ENCODE results near the gene PLOD1.
"Not testable (repeated sequence)": the region's sequence is repeated elsewhere in the genome, so short reads cannot be mapped to it uniquely, and the experiment has no call there.

PLOD1 gene

GRCh38 chr1:11912482-11913216 is 21.9 kb upstream of the PLOD1 start:
- DNase-seq, result not testable (repeated sequence)

DNA sequence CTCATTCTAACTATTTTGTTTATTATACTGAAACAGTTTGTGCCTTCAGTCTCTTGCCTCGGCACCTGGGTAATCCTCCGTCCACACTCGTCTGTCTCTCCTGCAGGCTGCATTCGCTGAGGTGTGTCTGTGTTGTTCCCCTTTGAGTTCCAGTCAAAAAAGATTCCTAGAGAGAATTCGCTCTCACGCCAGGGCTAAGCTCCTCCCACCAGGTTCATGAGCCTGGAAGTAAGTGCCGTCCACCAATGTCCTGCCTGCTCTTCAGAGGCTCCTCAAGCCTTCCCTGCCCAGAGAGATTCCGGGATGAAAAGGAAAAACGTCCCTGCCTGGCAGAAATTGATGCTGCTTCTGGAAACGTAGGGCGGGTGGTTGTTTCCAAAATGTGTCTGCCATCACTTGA is 21.2 kb upstream of the PLOD1 start:
- DNase-seq, result no peak

DNA sequence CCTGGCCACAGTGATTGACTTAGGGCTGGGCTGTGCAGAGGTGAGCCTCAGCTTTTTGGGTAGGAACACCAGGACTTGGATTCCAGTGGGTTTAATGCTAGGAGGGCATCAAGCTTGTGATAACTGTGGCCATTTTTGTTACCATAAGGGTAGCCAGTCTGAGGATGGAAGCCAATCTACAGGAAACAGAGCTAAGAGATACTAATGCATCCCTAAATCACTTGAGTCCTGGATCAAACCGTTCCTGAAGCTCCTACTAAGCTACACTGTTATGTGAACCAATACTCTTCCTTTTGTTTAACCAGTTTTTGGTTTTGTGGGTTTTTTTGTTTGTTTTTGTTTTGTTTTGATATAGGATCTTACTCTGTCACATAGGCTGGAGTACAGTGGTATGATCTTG is 20.5 kb upstream of the PLOD1 start:
- DNase-seq, result no peak

DNA sequence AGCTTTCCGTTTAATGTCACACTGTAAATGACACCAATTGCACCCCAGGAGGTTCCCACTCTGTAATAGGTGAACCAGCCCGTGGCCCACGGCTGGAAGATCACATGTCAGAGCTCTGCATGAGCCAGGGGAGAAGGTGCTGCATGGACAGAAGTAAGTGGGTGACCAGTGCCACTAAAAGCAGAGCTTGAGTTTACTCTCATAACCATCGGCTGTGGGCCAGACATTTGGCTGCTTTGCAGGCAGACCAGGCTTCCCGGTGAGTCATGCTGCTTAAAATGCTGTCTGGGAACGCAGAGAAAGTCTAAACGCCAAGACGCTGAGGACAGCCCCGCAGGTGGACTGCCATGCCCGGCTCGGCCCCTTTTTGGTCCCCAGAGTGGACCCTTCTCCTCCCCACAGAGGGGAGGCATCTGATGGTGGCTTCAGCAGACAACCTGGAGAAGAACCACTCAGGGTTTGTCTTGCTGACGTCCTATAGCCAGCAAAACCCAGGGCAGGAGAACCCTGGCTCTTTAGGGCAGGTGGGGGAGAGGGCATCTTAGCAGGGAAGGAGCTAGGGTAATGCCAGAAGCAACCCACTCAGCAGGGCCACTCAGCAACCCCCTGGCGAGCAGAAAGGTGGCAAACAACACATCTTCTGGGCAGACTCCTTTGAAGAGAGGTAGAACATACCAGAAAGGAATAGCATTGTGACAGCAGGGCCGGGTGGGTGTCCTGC is 15.6 kb upstream of the PLOD1 start:
- no peak for DNase-seq

DNA sequence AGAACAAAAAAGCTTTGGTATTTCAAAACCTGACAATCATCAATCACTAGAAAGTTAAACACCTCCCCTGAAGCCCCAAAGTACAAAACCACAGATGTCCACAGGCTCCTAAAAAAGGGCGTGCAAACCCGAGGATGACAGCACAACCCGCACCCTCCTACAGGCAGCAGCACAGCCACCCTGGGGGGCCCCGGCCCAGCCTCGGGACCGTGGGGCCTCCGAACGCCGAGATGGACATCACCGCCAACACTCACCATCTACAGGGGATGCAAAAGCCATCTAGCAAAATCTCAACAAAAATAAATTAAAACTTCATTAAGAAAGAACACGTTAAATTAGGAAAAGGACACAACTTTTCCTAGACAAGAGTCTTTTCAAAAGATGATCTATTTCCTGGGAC is 14.9 kb upstream of the PLOD1 start:
- no peak for DNase-seq

DNA sequence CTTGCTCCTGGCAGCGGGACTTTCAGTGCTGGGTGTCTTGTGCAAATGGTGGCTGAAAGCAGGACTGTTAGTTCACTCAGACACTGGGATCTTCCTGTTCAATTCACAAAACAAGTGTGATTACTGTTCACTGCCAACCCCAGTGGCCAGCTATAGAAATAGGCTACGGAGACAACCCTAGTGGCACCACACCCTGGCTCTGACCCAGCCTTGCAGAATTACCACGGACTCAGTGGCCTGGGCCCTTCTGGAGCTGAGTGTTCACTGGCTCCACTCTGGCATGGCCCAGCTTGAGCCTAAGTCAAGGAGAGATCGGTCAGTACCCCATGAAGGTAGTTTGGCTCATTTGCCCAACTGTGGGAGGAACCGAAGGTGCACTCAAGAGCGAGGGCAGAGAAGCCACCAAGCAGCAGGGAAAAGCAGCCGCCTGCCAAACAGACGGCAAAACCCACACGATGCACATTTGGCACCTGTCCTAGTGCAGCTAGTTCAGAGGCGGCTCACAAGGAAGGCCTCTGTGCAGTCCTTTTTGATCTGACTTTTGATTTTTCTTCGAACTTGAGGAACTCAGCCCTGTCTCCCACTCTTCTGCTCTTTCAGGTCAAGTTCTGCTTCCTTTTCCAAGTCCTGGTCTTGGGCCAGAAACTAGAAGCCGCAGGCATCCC is 14.1 kb upstream of the PLOD1 start:
- DNase-seq, result no peak

GRCh38 chr1:11921022-11921421 is 13.5 kb upstream of the PLOD1 start:
- DNase-seq, result no peak

GRCh38 chr1:11923069-11923826 is 11.3 kb upstream of the PLOD1 start:
- no peak for DNase-seq

DNA sequence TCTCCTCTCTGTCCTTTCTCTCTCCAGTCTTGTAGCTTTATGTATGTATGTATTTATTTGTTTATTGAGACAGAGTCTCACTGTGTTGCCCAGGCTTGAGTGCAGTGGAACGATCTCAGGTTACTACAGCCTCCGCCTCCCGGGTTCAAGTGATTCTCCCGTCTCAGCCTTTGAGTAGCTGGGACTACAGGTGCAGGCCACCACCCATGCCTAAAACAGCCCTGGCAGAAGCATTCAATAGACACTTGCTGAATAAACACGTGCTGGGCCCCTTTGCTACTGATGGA is 10.7 kb upstream of the PLOD1 start:
- no peak for DNase-seq

GRCh38 chr1:11924334-11925195 is 10.0 kb upstream of the PLOD1 start:
- DNase-seq, result peak; percentile 9

DNA sequence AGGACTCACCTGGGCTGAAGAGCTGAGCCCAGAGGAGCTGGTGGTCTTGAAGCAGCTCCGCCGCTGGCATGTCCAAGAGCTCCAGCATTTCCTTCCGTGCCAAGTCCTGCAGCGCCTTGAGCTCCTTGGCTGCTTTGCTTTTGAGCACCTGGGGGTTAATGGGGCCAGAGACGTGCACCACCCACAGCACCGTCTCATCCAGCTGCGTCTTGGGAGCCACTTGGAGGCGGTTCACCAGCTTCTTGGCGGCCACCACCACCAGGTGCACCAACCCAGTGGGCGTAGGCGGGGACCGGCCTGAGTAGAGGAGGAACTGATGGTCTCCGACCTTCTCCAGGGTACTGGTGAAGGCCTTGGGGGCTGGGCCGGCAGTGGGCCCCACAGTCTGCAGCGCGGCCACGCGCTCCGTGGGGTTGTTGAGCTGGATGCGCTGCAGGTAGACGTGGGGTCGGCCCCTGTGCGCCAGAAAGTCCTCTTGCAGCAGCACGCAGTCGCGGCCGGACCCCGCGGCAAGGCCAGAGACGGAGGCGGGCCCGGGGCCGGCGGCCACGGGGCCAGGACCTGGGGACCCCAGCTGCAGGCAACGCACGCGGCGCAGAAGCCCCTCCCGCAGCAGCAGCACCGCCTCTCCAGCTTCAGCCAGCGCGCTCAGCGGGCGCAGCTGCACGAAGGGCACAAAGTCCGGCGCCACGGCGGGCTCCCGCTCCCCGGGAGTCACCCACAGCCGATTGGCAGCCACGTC is 9.2 kb upstream of the PLOD1 start:
- not testable (repeated sequence) for DNase-seq

DNA sequence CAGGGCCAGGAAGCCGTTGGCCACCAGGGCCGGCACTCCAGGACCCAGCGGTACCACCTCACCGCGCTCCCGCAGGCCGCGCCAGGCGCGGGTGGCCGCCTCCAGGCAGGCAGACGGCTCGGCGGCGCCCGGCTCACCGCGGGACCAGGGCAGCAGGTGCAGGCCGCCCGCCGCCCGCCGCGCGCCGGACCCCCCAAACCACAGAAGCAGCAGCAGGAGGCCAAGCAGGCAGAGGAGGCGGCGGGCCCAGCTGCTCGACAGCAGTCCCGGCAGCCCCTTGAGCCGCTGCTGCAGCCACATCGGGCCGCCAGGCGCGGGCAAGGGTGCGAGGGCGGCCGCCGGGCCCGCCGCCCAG is 8.6 kb upstream of the PLOD1 start:
- no peak for DNase-seq

GRCh38 chr1:11927866-11928592 is 6.5 kb upstream of the PLOD1 start:
- no peak for DNase-seq

DNA sequence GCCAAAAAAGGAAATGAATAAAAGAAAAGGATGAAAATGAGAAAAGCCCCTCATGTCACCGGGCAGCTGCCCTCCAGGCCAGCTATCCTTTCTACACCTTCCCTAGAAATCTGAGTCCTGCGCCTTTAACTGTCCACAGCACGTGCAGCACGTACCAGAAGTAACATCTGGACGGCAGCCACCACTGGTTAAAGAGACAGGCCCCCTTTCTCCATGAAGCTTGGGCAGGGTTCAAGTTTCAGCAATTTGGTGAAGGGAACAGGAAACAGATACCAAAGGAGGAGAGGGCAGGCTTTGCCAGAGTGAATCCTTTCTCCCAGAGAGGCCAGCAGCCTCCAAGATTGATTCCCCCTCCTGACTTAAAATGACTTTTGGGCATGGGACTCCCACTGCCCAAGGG is 4.7 kb upstream of the PLOD1 start:
- no peak for DNase-seq

DNA sequence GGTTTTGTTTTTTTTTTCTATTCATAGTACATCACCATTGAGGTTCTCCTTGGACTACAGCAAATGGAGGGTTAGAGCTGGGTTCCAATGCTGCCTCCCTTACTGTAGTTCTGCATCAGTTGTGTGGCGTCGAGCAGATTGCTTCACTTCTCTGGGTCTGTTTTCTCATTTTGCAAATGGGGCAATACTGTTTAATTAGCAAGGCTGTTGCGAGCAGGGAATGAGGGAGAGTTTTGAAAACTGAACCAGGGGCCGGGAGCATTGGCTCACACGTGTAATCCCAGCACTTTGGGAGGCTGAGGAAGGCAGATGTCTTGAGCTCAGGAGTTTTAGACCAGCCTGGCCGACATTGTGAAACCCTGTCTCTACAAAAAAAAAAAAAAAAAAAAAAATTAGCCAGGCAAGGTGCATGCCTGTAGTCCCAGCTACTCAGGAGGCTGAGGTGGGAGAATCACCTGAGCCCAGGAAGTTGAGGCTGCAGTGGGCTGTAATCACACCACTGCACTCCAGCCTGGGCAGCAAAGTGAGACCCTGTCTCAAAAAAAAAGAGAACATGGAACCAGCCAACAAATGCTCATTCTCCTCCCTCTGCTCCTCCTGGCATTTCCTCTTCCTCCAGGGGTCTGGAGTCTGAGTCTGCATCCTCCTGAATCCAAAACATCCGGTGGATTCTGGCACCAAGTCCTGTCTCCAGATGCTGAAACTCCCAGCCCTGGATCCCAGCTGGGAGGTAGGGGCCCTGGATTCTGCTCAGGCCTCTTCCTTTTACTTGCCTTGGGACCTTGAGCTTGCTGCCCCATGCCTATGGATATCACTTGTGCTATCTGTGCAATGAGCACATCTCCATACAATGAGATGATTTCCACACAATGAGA is 3.7 kb upstream of the PLOD1 start:
- no peak for DNase-seq

DNA sequence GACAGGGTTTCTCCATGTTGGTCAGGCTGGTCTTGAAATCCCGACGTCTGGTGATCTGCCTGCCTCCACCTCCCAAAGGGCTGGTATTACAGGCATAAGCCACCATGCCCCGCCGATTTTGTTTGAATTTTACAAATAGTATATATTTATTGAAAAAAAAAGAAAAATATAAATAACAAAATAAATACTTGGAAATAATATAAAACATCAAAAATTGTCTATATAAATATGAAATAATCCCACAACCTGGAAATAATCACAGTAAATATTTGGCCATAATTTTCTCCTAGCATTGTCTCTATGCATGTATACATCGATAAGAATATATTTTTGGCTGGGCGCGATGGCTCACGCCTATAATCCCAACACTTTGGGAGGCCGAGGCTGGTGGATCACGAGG is 2.7 kb upstream of the PLOD1 start:
- DNase-seq, result no peak

- DNase-seq, result no peak
Measured at GRCh38 chr1:11935057-11935412, 518 bp downstream of the PLOD1 start.

DNA sequence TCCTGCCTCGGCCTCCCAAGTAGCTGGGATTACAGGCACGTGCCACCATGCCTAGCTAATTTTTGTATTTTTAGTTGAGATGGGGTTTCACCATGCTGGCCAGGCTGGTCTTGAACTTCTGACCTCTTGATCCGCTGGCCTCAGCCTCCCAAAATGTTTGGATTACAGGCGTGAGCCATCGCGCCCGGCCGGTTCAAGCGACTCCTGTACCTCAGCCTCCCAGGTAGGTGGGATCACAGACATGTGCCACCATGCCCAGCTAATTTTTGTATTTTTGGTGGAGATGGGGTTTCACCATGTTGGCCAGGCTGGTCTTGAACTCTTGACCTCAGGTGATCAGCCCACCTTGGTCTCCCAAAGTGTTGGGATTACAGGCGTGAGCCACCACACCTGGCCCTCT is 1.2 kb downstream of the PLOD1 start:
- DNase-seq, result not testable (repeated sequence)

DNA sequence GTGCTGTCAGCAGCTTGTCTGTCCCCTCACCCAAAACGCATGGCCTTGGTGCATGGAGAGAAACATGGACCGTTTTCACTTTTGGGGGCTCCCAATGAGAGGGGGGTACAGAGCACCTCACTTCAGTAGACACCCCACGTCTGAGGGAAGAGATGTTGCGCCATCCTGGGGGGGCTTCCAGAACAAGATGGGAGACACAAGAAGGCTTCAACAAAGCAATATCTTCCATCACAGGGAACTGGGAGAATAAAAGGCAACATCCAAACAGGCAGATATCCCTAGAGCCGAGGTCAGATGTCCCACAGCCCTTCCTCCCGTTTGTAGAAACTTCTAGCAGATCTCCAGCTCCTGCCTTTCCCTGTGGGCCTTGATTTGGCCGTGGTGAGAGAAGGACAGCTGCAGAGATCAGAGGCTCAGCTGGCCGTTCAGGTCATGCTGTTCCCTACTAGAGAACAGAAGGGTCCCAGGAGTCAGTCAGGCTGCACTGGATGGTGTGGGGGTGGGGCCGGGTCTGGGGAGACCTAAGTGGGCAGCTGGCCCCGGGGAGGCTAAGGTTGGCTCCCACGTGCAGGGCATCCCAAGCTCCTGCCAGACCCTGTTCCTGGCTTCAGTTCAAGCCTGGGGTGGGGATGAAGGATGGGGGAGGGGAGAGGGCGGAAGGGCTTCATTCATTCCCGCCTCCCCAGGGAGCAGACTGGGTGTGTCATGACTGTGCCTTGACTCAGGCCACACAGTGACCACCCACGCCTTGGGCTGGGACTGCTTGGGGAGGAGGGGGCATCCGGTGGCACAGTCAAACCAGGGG is 4.4 kb downstream of the PLOD1 start:
- DNase-seq, result no peak
